H1 (cell line): ENCODE results near the gene LGR4. TPM values are rescaled to one million over a fixed set of nuclear protein-coding genes. Genes with fewer than 3 reads are reported as not detected.

ENCODE experiments used
- CTCF ChIA-PET: fragments of 300-600 bp; sonication (Branson Sonifier 250); formaldehyde crosslinking; loops from one replicate; lab custom pipeline; 2021; ENCODE audit not compliant: partially characterized antibody; lab: Charles Lee
- POLR2A ChIA-PET: fragments of 300-600 bp; sonication (Branson Sonifier 250); formaldehyde crosslinking; loops from one replicate; lab custom pipeline; 2021; ENCODE audit warnings: inconsistent platforms; ENCODE audit not compliant: partially characterized antibody; lab: Charles Lee
- DNase-seq, 2 experiments: peaks; one replicate each; pipeline versions ENCODE4 v3.0.0 to v3.0.0-alpha.2; 2010 to 2022; ENCODE audit warnings: low spot score in 2 of 2, low read depth in 1 of 2, mixed read lengths in 1 of 2
- FAIRE-seq: peaks from 2 replicates; lab custom pipeline; 2011; peaks lifted over from hg19 to GRCh38; lab: Jason Lieb, UNC
- H2AFZ ChIP-seq: 2 replicates; pipeline ENCODE4 v1.8.1; 2012; ENCODE audit warnings: low read length, inconsistent platforms
- H2AK5ac ChIP-seq: 2 replicates; pipeline ENCODE4 v1.6.1; 2013; ENCODE audit warnings: low read depth, low read length
- H2BK120ac ChIP-seq: replicated peaks from 2 replicates; pipeline ENCODE3; 2013; ENCODE audit warnings: low read depth, low read length, inconsistent platforms
- H2BK12ac ChIP-seq: 2 replicates; pipeline ENCODE4 v1.6.1; 2013; ENCODE audit warnings: low read depth, low read length
- H2BK15ac ChIP-seq: 2 replicates; pipeline ENCODE4 v1.6.1; 2013; ENCODE audit warnings: low read length
- H2BK20ac ChIP-seq: 2 replicates; pipeline ENCODE4 v1.6.1; 2013; ENCODE audit warnings: low read length
- H2BK5ac ChIP-seq: 2 replicates; pipeline ENCODE4 v1.6.1; 2013; ENCODE audit warnings: low read depth, low read length
- H3K14ac ChIP-seq: 2 replicates; pipeline ENCODE4 v1.6.1; 2013; ENCODE audit warnings: inconsistent platforms; ENCODE audit not compliant: insufficient read length
- H3K18ac ChIP-seq: 2 replicates; pipeline ENCODE4 v1.6.1; 2013; ENCODE audit warnings: low read length; ENCODE audit errors: extremely low read depth
- H3K23ac ChIP-seq: 2 replicates; pipeline ENCODE4 v1.6.1; 2013; ENCODE audit warnings: inconsistent platforms; ENCODE audit not compliant: insufficient read length
- H3K23me2 ChIP-seq: 2 replicates; pipeline ENCODE4 v1.6.1; 2013; ENCODE audit warnings: low read depth, low read length
- H3K27ac ChIP-seq: 2 replicates; pipeline ENCODE4 v1.6.1; 2011; ENCODE audit warnings: low read depth, low read length, inconsistent platforms
- H3K27me3 ChIP-seq, 4 experiments: replicated peaks in 1 of 4; 1 replicate in 1 of 4; 2 replicates in 3 of 4; pipeline versions ENCODE4 v1.6.1 to v1.8.1; 2011 to 2013; ENCODE audit warnings: low read length in 3 of 4, mild to moderate bottlenecking in 3 of 4, inconsistent platforms in 2 of 4, mixed read lengths in 2 of 4, moderate library complexity in 1 of 4; ENCODE audit not compliant: control insufficient read depth in 3 of 4, insufficient read depth in 3 of 4; ENCODE audit errors: extremely low read depth in 1 of 4
- H3K36me3 ChIP-seq, 4 experiments: 2 replicates each; pipeline versions ENCODE4 v1.6.1 to v1.8.1; 2011 to 2013; ENCODE audit warnings: mild to moderate bottlenecking in 4 of 4, low read length in 3 of 4, moderate library complexity in 2 of 4, control low read depth in 1 of 4, inconsistent platforms in 1 of 4; ENCODE audit not compliant: insufficient read depth in 4 of 4, control insufficient read depth in 2 of 4
- H3K4ac ChIP-seq: replicated peaks from 2 replicates; pipeline ENCODE3; 2013; ENCODE audit warnings: low read length, low read depth, mixed read lengths, inconsistent platforms; ENCODE audit not compliant: insufficient read length
- H3K4me1 ChIP-seq, 4 experiments: replicated peaks in 1 of 4; 1 replicate in 1 of 4; 2 replicates in 3 of 4; pipeline versions ENCODE4 v1.6.1 to v1.8.1; 2011 to 2013; ENCODE audit warnings: low read length in 3 of 4, inconsistent platforms in 2 of 4, mixed read lengths in 1 of 4; ENCODE audit not compliant: insufficient read depth in 4 of 4, control insufficient read depth in 3 of 4
- H3K4me2 ChIP-seq, 2 experiments: 2 replicates each; pipeline versions ENCODE4 v1.6.1 to v1.8.1; 2011 to 2013; ENCODE audit warnings: low read depth in 2 of 2, low read length in 2 of 2, control low read depth in 1 of 2, inconsistent platforms in 1 of 2, mild to moderate bottlenecking in 1 of 2; ENCODE audit not compliant: insufficient read depth in 1 of 2
- H3K4me3 ChIP-seq, 4 experiments: fragments of 200-600, 300-600 bp in 1 of 4; sonication (generic), shearing (Covaris generic), sonication (Bioruptor Twin) in 1 of 4; 2 replicates each; pipeline versions ENCODE4 v1.5.1 to v1.8.1; 2011 to 2016; ENCODE audit warnings: low read length in 4 of 4, low read depth in 3 of 4, control low read depth in 2 of 4, inconsistent platforms in 2 of 4, mild to moderate bottlenecking in 2 of 4, mixed read lengths in 1 of 4, moderate library complexity in 1 of 4; ENCODE audit not compliant: insufficient read depth in 2 of 4; ENCODE audit errors: extremely low read depth in 1 of 4
- H3K56ac ChIP-seq: replicated peaks from 2 replicates; pipeline ENCODE3; 2013; ENCODE audit warnings: low read depth, mild to moderate bottlenecking, mixed read lengths, low read length, inconsistent platforms; ENCODE audit not compliant: insufficient read length
- H3K79me1 ChIP-seq: 2 replicates; pipeline ENCODE4 v1.6.1; 2013; ENCODE audit warnings: low read depth, low read length, control low read depth
- H3K79me2 ChIP-seq, 2 experiments: 2 replicates each; pipeline versions ENCODE4 v1.6.1 to v1.8.1; 2012 to 2013; ENCODE audit warnings: low read length in 2 of 2, mild to moderate bottlenecking in 2 of 2, inconsistent platforms in 1 of 2; ENCODE audit not compliant: insufficient read depth in 2 of 2, control insufficient read depth in 1 of 2
- H3K9ac ChIP-seq, 4 experiments: replicated peaks in 1 of 4; 1 replicate in 1 of 4; 2 replicates in 3 of 4; pipeline versions ENCODE4 v1.6.1 to v1.8.1; 2011 to 2013; ENCODE audit warnings: low read depth in 3 of 4, low read length in 3 of 4, control low read depth in 2 of 4, mild to moderate bottlenecking in 2 of 4, moderate library complexity in 2 of 4, inconsistent platforms in 1 of 4; ENCODE audit errors: extremely low read depth in 1 of 4
- H3K9me3 ChIP-seq, 2 experiments: 2 replicates each; pipeline versions ENCODE4 v1.6.1 to v1.8.1; 2012 to 2013; ENCODE audit warnings: mild to moderate bottlenecking in 2 of 2, moderate library complexity in 2 of 2, control low read depth in 1 of 2, inconsistent platforms in 1 of 2, low read depth in 1 of 2, low read length in 1 of 2, mixed read lengths in 1 of 2; ENCODE audit not compliant: insufficient read depth in 2 of 2
- H4K20me1 ChIP-seq, 2 experiments: replicated peaks in 1 of 2; 2 replicates each; pipeline versions ENCODE3 to v1.8.1; 2011 to 2013; ENCODE audit warnings: inconsistent platforms in 2 of 2, low read length in 2 of 2, mild to moderate bottlenecking in 1 of 2; ENCODE audit not compliant: insufficient read depth in 2 of 2, control insufficient read depth in 1 of 2
- H4K5ac ChIP-seq: 2 replicates; pipeline ENCODE4 v1.6.1; 2013; ENCODE audit warnings: low read length, low read depth, mixed read lengths, inconsistent platforms; ENCODE audit not compliant: insufficient read length
- H4K8ac ChIP-seq: 2 replicates; pipeline ENCODE4 v1.8.0; 2013; ENCODE audit warnings: mild to moderate bottlenecking, moderate library complexity, low read length, inconsistent platforms; ENCODE audit not compliant: insufficient read depth; ENCODE audit errors: extremely low read depth
- H4K91ac ChIP-seq: replicated peaks from 2 replicates; pipeline ENCODE3; 2013; ENCODE audit warnings: low read length, mixed read lengths, inconsistent platforms; ENCODE audit not compliant: insufficient read length
- POLR2A ChIP-seq, 2 experiments: IDR thresholded peaks; 1 replicate in 1 of 2; 2 replicates in 1 of 2; pipeline ENCODE4 v1.6.1; 2011; ENCODE audit warnings: low read depth in 2 of 2, low read length in 2 of 2, mild to moderate bottlenecking in 2 of 2; ENCODE audit errors: control extremely low read depth in 1 of 2
- TCF12 ChIP-seq: IDR thresholded peaks from 2 replicates; pipeline ENCODE4 v1.6.1; 2011; ENCODE audit warnings: low read depth, mild to moderate bottlenecking, low read length
- YY1 ChIP-seq: IDR thresholded peaks from 2 replicates; pipeline ENCODE4 v1.6.1; 2011; ENCODE audit warnings: low read depth, mild to moderate bottlenecking, low read length
- WGBS, 2 experiments: shearing (Covaris generic) in 1 of 2; methylation state at CpG; one replicate each; pipeline versions ENCODE4 v1.1.6 to v1.1.7; 2013 to 2015; ENCODE audit warnings: low lambda C conversion rate in 2 of 2, mixed read lengths in 2 of 2, inconsistent platforms in 1 of 2, low coverage in 1 of 2, missing lambda C conversion rate in 1 of 2; ENCODE audit not compliant: insufficient replicate concordance in 2 of 2, insufficient coverage in 1 of 2, insufficient read length in 1 of 2; ENCODE audit errors: extremely low coverage in 1 of 2, missing lambda C conversion rate in 1 of 2; 5-methylcytosine and 5-hydroxymethylcytosine counted together
- polyA plus RNA-seq, 7 experiments: library from polyadenylated mRNA; depleted of rRNA in 3 of 7; stranded (reverse) in 5 of 7; unstranded in 2 of 7; fragments of >200 nt in 5 of 7; fragments of 200-250 nt in 2 of 7; gene quantifications; 1 replicate in 5 of 7; 2 replicates in 1 of 7; 4 replicates in 1 of 7; pipeline versions ENCODE4 v1.2.1 to v1.2.3, GENCODE V29; 2011 to 2013; ENCODE audit warnings: missing spikeins in 2 of 7, mixed read lengths in 2 of 7
- total RNA-seq: library from RNA; stranded (reverse); fragmentation: NEBNext Ultra II Directional; extraction: Animal tissue kit (Norgen Biotek cat#: 25700); gene quantifications from 2 replicates; pipeline ENCODE4 v1.2.1, GENCODE V29; 2021

LGR4 gene
- total and polyA plus RNA-seq, 2 of the 8 experiments (the other 6 are each of a cell fraction or from before 2014, with no cell fraction given) = 26.6 to 61.7 TPM

DNA sequence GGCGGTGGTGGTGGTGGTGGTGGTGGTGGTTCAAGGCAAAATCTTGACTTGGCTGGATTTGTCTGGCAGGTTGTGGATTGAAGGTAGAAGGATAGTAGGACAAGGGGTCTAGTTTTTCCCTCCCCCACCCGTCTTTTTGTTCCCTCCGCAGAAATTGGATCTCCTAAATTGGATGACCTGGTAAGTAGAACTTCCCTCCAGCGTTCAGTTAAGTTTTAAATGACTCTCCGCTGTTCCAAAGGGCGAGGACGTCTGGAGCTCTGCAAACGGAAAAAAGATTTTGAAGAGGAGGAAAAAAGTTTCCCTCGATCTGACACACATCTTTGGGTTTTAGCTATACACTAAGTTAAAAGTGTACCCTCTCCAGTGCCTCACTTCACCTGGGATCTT lies 422 bp upstream of the LGR4 start:
- POLR2A ChIA-PET = interaction anchor here (0.7 to 2.0 kb wide), 12 partner anchors 9 to 254 kb away, joined by 3 to 19 read pairs (median 3); no protein-coding TSS in a partner anchor
- Histone ChIP-seq H3K23ac (no peak overlapping the region), H2AK5ac (no peak overlapping the region), H2BK120ac (no peak overlapping the region), H3K4me1 (peaks cover 0 to 14% (median 5%) of the 10 kb centered on the region in 4 experiments; a peak in 5 of 7 replicates), H2BK5ac (peak overlapping the region; percentile 80; the same call in 1 of the 2 replicates), H3K18ac (no peak overlapping the region), H4K8ac (no peak overlapping the region), H3K4ac (no peak overlapping the region), H2BK15ac (no peak overlapping the region), H3K9me3 (no peaks in the 10 kb centered on the region), H4K91ac (no peak overlapping the region), H3K14ac (no peak overlapping the region), H3K27ac (0 out of 2 replicates have a peak overlapping the region, but pooled peaks have one; percentile 26), H2BK20ac (no peak overlapping the region), H4K5ac (no peak overlapping the region), H3K79me2 (peaks cover 34 to 40% of the 10 kb centered on the region in 2 experiments), H3K9ac (peak overlapping the region in 1 of 4 experiments; percentile 53; a peak in 4 of 7 replicates), H2BK12ac (no peak overlapping the region), H3K36me3 (no peaks in the 10 kb centered on the region), H3K23me2 (peaks cover 12% of the 10 kb centered on the region; the same call in 1 of the 2 replicates), H4K20me1 (peaks cover 13 to 14% of the 10 kb centered on the region in 2 experiments), H3K27me3 (no peaks in the 10 kb centered on the region; a peak in 1 of 7 replicates), H2AFZ (peak overlapping the region; percentile 68), H3K4me2 (peak overlapping the region; percentile 63 to 86), H3K56ac (no peak overlapping the region), H3K79me1 (peaks cover 5% of the 10 kb centered on the region; the same call in 1 of the 2 replicates), H3K4me3 (peak overlapping the region; percentile 23 to 94 (median 52); a peak in 5 of 8 replicates)
- 17% methylated on average over 8 of the region's 9 CpGs; no CpG with 5 or more reads in 1 of the 2 experiments for WGBS, 2 experiments
- TF ChIP-seq POLR2A (IDR thresholded peaks at IDR 0.05; ENCODE audit: control extremely low read depth in 1 of 2, low read depth in 2 of 2, low read length in 2 of 2) = no peak
- 0 out of 2 replicates have a peak, but pooled peaks have one; percentile 3 for TF ChIP-seq YY1
- TF ChIP-seq TCF12 = no peak
- FAIRE-seq (no peak), DNase-seq (no peak)
- CTCF ChIA-PET = interaction anchor here (0.8 to 4.7 kb wide), 2 partner anchors 12 to 28 kb away, joined by 3 to 36 read pairs; no protein-coding TSS in a partner anchor
